Subcutaneous adipose tissue (tissue), 4 donors: Measurements from ENCODE around the gene IDI2. TPM values are rescaled to one million over a fixed set of nuclear protein-coding genes. Genes with fewer than 3 reads are reported as not detected.

Source experiments
- total RNA-seq, 4 donors: library from RNA; depleted of rRNA; stranded (reverse); fragments of >200 nt; gene quantifications; one replicate each; pipeline ENCODE4 v1.1.0, GENCODE V29; 2016
- TF ChIP-seq, protein P1 (sequence below): fragments of 450-650 bp; IDR thresholded peaks from one replicate; pipeline ENCODE4 v1.5.1; 2016; ENCODE audit warnings: low read depth, mild to moderate bottlenecking, control low read depth, antibody characterized with exemption, moderate library complexity

The IDI2 gene
- total RNA-seq, 4 donors from 2014 or later, result not detected

DNA sequence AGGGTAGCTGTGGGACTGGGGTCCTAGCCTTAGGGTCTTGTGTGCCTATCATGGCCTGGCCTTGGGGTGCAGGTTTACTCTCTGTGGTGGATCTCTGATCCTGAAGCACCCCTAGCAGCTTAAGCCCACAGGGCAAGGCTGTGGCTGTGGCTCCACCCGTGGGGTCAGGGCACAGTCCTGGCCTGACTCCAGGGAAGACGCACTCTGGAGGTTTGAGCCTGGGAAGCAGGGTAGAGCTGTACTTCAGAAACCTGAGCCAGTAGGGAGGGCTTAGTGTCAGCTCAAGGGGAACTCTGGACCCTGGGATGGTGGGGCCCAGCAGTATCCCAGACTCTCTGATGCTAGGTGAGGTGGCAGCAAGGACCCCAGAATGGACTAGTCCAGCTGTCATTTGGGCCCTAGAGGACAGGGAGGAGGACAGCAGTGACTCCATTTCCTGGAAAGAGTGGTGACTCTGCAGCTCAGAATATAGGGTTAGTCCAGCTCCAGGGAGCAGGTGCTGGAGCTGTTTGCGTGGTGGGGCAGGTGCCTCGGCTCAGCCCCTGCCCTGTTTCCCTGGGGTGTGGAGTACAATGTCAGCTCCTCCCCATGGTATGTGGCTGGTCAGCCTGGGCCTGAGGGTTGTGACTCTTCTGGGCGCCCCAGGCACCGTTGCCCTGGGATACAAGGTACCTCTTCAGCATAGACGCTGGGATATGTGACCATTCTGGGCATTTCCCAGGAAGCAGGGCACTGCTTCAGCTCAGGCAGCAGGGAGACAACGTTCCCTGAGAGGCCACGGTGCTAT is 21.6 kb downstream of the IDI2 start:
- TF ChIP-seq, protein P1, sequence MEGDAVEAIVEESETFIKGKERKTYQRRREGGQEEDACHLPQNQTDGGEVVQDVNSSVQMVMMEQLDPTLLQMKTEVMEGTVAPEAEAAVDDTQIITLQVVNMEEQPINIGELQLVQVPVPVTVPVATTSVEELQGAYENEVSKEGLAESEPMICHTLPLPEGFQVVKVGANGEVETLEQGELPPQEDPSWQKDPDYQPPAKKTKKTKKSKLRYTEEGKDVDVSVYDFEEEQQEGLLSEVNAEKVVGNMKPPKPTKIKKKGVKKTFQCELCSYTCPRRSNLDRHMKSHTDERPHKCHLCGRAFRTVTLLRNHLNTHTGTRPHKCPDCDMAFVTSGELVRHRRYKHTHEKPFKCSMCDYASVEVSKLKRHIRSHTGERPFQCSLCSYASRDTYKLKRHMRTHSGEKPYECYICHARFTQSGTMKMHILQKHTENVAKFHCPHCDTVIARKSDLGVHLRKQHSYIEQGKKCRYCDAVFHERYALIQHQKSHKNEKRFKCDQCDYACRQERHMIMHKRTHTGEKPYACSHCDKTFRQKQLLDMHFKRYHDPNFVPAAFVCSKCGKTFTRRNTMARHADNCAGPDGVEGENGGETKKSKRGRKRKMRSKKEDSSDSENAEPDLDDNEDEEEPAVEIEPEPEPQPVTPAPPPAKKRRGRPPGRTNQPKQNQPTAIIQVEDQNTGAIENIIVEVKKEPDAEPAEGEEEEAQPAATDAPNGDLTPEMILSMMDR, result no peak

DNA sequence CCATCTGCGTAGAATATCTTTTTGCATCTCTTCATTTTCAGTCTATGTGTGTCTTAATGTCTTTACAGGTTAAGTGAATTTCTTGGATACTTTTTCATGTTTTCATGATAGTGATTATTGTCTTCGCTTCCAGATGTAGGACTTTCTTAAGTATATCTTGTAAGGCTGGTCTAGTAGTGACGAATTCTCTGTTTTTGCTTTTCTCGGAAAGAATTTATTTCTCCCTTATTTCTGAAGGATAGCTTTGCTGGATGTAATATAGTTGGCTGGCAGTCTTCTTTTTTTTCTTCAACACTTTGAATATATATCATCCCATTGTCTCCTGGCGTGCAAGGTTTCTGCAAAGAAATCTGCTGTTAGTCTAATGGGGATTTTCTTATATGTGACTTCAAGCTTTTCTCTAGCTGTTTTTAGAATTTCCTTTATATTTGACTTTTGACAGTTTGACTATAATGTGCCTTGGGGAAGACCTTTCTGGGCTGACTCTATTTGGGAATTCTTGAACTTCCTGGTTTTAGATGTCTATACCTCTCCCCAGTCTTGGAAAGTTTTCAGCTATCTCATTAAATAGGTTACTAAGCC is 23.1 kb downstream of the IDI2 start:
- TF ChIP-seq, protein P1, result no peak

DNA sequence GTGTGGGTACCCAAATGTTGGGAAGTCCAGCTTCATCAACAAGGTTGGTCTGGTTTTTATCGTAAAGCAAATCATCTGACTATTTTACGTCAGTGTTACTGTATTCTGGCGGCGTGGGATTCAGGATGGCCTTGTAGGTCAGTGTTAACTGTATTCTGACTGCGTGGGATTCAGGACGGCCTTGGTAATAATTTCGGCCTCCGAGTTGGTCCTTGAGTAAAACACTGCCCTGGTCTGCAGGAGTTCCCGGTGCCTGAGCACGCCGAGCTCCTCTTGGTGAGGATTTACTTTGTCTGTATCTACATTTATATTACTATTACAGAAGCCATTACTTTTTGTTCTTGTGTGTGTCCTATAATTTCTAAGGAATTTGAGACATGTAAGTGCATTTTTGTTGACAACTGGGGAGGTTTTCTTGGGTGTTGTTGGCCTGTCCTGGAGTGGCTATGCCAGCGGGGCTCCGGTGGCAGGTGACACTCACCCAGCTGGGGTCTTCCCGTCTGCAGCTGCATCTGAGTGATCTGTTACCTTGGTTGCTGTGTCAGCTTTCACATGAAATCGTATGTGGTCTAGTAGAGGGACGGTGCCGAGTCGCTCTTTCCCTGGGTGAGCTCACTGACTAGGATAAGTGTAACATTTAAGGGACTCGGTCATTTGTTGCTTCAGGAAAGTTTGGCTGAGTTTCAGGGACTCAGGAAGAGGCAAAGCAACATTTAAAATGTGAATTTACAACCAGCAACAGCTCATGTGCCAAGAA is 28.2 kb downstream of the IDI2 start:
- TF ChIP-seq, protein P1, result no peak

DNA sequence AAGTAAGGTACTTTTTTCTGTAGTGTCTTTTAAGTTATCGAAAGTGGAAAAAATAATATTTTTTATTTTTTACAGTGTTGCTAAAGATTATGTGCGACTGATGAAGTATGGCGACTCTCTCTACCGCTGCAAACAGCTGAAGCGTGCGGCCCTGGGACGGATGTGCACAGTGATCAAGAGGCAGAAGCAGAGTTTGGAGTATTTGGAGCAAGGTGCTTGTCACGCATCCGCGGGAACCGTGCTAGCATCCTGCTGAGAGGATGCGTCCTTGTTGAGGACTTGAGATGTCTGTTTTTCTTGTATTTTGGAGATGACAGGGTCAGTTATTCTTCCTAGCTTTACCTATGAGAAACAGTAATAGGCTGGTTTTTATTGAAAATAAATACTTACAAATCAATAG is 29.6 kb downstream of the IDI2 start:
- TF ChIP-seq, protein P1, result no peak

DNA sequence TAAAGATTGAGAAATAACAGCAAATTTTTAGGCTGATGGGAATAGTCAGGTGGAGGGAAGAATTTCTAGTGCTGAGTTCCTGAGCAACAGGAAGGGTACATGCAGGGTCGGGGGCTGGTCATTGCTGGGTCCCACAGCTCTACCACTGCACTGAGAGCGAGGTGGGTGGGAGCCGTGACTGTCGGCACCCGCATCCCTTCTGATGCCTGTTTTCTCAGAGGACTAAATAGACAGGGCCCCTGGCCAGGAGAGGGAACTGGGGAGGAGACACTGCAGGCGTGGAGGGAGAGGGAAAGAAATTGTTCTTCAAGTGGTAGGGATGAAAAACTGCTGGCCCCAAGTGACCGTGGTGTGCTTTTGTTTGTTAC is 30.1 kb downstream of the IDI2 start:
- TF ChIP-seq, protein P1, result no peak

DNA sequence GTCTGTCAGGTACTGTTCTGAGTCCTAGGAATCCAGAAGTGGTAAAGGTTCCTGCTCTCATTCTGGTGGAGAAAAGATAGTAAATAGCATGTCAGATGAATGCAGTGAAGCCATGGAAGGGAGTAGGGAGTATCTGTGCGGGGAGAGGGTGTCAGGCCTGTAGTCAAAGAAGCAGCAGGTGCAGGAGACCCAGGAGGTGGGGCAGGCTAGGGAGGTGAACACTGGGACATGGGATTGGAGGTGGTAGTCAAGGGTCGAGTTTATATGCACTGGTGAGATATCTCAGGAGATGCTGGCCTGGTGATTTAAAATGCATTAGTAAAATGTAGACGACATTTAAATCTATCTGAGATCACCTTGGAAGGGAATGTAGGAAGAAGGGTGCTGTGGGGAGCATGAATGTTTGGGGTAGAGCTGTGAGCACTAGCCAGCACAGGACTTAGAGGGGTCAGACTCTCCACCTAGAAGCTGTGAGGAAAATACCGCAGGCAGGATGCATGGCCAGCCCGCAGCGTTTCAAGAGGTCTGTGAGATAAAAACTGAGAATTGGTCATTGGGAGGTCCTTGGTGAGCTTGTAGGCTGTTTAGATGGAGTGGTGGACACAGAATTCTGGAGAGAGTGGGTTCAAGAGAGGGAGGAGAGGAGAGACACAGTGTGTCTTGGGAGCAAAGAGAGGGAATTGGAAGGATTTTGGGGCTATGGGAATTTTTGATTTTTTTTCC is 30.7 kb downstream of the IDI2 start:
- TF ChIP-seq, protein P1, result no peak
